Prostate gland (tissue), 2 donors: ENCODE results near the gene CHST10.

Experiments
- POLR2A ChIP-seq: fragments of 450-650 bp; IDR thresholded peaks from one replicate; pipeline ENCODE4 v1.6.1; 2016; ENCODE audit warnings: antibody characterized with exemption, mild to moderate bottlenecking
- TF ChIP-seq, protein P1 (sequence below), 4 experiments: fragments of 200-600 bp in 2 of 4; fragments of 450-650 bp in 2 of 4; sonication (generic) in 2 of 4; IDR thresholded peaks; 1 replicate in 3 of 4; 2 replicates in 1 of 4; pipeline ENCODE4 v1.5.1; 2016 to 2019; ENCODE audit warnings: antibody characterized with exemption in 4 of 4, mild to moderate bottlenecking in 2 of 4, moderate library complexity in 2 of 4

GRCh38 chr2:100408941-100409340, 8.5 kb downstream of the CHST10 start:
- TF ChIP-seq POLR2A = no peak
- TF ChIP-seq, protein P1, sequence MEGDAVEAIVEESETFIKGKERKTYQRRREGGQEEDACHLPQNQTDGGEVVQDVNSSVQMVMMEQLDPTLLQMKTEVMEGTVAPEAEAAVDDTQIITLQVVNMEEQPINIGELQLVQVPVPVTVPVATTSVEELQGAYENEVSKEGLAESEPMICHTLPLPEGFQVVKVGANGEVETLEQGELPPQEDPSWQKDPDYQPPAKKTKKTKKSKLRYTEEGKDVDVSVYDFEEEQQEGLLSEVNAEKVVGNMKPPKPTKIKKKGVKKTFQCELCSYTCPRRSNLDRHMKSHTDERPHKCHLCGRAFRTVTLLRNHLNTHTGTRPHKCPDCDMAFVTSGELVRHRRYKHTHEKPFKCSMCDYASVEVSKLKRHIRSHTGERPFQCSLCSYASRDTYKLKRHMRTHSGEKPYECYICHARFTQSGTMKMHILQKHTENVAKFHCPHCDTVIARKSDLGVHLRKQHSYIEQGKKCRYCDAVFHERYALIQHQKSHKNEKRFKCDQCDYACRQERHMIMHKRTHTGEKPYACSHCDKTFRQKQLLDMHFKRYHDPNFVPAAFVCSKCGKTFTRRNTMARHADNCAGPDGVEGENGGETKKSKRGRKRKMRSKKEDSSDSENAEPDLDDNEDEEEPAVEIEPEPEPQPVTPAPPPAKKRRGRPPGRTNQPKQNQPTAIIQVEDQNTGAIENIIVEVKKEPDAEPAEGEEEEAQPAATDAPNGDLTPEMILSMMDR (IDR thresholded peaks at IDR 0.05) = no peak
